ENCODE results near the gene NUDT1.
"Not testable (repeated sequence)": the region's sequence is repeated elsewhere in the genome, so short reads cannot be mapped to it uniquely, and the experiment has no call there.

The NUDT1 gene

DNA sequence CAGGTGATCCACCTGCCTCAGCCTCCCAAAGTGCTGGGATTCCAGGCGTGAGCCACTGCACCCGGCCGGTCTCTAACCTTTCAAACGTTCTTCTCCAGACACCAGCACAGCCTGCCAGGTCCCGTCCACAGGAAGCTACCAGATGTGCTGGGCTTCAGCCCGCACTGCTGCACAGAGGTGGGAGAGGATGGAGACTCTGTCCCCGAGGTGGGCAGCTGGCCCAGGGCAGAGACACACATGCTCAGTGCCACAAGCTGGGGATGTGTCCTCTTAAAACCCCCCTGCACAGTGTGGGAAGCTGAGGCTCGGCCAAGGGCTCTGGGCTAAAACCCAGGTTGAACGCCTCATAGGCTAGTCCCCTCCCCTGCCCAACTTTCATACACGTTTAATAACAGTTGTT lies 9.4 kb downstream of the NUDT1 start:
- no peak for DNase-seq

DNA sequence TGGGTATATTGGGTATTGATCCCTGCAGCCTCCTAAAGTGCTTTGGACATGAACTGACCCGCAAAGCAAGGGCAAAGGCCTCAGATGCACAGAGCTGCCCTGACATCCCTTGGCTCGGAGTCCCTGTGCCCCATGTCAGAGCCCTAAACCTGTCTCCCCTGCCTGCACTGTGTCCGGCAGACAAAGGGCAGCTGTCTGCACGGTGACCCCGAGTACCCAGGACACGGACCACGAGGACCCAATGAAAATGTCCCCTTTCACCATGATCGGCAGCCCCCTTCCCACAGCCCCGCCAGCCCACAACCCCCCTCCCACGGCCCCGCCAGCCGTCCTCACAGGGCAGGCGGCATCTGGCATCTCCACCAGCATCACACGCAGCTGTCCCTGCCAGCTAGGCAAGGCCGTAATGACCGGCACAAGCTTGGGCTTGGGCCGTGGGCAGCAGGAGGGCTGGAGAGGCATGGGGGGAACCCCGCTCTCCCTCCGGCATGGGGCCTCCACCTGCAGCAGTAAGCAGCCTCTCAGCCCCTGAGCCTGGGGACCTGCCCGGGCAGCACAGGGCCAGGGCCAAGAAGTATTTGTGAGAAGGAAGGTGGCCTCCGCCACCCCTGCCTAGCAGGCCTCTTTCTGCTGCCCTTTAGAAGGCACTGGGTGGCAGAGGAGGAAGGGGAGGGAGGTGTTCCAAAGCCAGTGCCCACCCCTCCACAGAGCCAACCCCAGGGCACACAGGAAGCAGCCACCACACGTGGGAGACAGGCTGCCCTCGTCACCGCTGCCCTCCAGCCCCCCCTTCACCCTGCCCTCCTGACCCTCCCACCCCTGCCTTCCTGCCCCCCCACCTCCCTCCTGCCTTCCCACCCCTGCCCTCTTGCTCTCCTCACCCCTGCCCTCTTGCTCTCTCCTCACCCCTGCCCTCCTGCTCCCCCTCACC lies 10.1 kb downstream of the NUDT1 start:
- peak; percentile 67 for DNase-seq

GRCh38 chr7:2253021-2253420 lies 11.0 kb downstream of the NUDT1 start:
- DNase-seq, result no peak

DNA sequence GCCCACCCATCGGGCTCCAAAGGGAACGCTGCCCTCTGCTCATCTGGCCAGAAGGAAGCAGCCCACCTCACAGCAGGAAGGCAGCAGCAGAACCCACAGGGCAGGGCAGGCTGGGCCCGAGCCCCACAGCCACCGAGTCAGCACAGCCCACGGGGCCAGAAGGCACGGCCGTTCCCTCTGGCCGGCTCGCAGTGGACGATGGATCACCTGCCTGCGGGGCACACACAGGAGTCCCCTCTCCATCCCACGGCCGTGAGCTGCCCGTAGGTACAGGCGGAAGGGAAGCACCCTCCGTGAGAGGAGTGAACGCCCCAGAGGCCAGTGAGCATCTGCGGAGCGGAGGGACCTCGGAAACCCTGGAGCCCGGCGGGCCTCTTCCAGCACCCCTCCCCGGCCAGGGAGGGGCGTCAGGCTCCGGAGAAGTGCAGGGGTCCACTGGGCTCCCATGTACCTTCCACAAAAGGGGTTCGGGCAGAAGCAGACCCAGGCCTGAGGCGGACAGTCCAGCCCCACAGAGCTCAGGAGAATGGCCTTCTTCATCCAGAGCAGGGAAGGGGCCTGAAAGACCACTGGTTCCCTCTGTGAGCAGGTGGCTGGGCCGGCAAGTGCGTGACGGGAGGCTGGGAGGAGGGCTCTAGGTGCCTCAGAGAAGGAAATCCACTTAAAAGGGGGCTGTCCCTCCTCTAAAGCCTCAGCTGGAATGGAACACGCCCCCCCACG lies 11.7 kb downstream of the NUDT1 start:
- no peak for DNase-seq

DNA sequence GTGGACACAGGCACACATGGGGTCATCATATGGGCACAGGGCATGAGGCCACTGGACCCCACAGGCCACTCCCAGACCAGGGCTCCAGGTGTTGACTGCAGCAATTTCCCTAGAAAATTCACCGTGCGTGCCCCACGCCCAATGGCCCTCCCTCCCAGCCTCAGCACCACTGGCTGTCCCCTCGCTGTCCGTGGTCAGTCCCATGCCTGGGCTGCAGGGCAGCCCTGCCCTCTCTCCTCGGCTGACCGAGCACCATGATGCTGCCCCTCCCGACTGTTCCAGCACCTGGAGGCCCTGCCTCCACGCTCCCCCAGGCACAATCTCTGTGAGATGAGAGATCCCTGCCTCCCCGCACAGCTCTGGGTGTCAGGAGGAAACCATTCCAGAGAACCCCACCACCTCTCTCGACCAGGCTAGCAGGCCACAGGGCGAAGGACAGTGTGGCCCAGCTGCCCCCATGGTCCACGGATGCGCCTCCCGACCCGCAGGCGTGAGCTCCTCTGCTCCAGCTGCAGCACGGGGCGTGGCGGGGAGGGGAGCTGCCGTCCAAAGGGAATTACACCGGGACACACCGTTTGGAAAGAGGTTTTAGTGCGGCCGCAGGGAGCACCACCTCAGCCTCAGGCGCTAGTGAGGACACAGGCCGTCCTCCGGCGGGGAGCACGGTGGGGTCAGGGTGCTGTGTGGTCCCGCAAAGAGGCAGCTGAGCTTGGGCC lies 12.6 kb downstream of the NUDT1 start:
- DNase-seq, result no peak

DNA sequence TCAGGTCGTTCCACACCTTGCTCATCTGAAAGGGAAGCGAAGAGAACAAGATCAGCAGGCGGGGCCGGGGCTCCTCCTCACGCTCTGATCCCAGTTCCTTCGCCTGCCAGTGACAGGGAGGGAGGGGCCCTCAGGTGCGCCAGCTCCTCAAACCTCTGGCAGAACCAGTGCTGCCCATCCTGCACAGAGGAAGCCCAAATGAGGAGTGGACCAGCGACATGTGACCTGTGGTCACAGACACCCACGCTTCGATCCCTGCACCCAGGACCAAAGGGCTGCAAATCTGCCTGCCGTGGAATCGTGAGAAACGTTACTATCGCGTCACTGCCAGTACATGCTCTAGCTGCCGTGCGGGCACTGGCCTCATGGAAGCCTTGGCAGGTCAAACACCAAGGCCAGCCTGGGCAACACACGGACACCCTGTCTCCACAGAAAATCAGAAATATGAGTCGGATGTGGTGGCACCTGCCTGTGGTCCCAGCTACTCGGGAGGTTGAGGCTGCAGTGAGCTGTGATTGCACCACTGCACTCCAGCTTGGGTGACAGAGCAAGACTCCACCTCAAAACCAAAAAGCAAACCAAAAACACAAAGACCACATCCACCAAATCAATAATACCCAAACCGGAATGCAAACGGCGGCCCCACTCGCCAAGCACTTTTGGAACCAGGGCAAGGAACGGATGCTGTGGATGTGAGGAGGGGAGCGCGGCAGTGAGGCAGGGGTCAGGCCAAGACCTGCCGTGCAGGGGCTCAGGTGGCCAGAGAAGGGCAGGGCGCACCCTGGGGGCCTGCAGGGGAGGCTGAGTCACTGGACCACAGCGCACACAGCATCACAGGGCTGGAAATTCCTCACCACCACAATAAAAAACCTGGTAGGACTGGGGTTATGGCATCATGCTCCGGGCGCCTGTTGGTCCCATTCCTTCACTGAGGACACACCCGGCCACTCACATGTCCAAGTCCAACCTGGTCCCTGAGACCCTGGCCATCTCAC lies 13.4 kb downstream of the NUDT1 start:
- DNase-seq, result no peak

GRCh38 chr7:2256306-2257045 lies 14.4 kb downstream of the NUDT1 start:
- DNase-seq, result no peak

DNA sequence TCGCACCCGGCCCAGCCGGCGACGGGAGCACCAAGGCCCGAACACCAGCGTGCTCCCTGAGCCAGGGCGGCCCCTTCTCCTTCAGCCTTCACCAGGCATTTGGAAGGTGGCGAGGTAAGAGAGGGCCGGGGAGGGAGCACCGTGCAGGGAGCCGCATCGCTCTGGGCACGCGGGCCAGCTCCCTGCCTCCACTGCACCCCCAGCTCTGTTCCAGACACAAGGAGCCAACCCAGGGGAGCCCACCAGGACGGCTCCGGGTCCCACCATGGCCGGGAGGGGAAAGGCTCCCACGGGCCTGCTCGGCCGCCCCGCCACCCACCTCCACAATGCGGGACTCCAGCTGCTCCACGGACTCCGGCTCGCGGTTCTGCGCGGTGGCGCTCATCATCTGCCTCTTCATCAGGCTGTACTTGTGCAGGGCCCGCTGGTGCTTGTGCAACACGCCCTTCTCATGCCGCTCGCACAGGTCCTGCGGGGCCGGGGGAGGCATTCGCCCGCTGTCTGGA lies 15.1 kb downstream of the NUDT1 start:
- DNase-seq, result no peak

- DNase-seq, result no peak
Measured at GRCh38 chr7:2257651-2258050, 15.6 kb downstream of the NUDT1 start.

- DNase-seq, result no peak
Measured at GRCh38 chr7:2258661-2259365, 16.8 kb downstream of the NUDT1 start.

DNA sequence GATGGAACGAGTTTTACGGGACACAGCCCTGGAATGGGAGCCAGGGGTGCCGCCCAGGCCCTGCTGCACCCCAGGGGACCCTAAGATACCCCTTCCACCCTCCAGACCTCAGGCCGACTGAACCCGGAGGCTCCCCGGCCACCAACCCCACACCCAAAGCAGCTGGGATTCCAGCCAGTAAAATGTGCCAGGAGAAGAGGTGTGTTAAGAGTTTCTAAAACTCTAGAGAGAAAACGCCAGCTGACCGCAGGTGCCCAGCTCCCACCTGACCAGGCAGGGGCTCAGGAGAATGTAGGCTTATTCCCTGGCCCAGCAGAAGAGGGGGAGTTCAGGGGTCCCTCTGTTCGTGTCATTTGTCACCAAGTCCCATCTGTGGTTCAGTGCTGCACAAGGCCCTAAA lies 17.5 kb downstream of the NUDT1 start:
- DNase-seq, result no peak

GRCh38 chr7:2260820-2261219 lies 18.8 kb downstream of the NUDT1 start:
- no peak for DNase-seq

GRCh38 chr7:2261611-2262010 lies 19.6 kb downstream of the NUDT1 start:
- DNase-seq, result peak; percentile 54

DNA sequence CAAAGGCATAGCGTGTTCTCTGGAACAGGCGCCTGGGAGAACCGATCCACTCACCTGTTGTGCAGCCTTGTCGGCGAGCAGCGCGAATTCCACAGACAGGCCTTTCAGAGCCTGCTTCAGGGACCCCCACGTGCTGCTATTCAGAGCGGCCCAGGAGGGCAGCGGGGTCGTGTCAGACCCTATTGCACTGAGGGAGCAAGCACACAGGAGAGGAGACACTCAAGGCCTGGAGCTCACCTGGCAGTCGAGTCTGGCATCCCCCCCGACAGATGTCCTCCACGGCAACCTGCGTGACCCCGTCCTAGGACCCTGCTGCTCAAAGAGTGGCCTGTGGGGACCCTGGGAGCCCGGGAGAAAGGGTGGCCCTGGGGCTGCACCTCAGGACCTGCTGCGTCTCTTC lies 21.1 kb downstream of the NUDT1 start:
- no peak for DNase-seq

GRCh38 chr7:2264158-2264557 lies 22.1 kb downstream of the NUDT1 start:
- no peak for DNase-seq

DNA sequence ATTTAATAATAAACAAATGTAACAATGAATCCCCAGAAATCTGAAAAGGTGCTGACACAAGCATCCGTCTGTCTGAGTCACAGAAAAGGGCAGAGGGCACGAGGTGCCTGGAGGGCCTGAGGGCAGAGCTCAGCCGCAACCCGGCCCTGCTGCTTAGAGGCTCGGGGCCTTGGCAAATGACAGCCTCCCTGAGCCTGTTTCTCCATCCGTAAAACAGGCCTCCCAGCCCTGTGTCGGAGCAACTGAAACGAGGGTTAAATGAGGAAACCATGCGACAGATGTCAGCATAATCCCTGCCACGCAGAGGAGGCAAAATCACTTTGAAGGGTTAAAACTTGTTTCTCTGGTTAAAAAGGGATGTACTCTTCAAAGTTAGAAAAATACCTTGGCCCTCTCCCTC lies 24.9 kb downstream of the NUDT1 start:
- DNase-seq, result no peak

- not testable (repeated sequence) for DNase-seq
Measured at GRCh38 chr7:2269089-2269990, 27.3 kb downstream of the NUDT1 start.

GRCh38 chr7:2269991-2270460 lies 28.0 kb downstream of the NUDT1 start:
- no peak for DNase-seq

DNA sequence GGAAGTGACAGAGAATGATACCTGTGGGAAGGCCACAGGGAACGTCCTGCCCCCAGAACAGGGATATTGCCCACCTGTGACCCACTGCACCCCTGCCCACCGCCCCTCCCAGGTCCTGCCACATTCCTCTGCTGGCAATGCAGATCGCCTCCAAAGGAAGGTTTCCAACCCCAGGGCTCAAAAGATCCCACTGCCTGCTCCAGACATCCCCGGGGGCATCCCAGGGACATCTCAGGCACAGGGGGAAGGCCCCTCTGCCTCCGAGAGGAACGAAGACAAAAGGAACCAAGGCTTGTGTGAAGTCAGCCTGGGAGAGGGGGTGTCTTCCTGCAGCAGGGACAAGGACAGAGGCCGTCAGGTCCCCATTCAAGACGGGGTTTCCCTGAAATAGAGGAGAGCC lies 28.5 kb downstream of the NUDT1 start:
- no peak for DNase-seq
